Body of pancreas (tissue), 4 donors: ENCODE data around the gene CNNM3. TPM values are rescaled to one million over a fixed set of nuclear protein-coding genes. Genes with fewer than 3 reads are reported as not detected.
"Not testable (repeated sequence)": the region's sequence is repeated elsewhere in the genome, so short reads cannot be mapped to it uniquely, and the experiment has no call there.

Source experiments
- ATAC-seq: fragments of 150-250 bp; one replicate; pipeline ENCODE4 v1.9.1; 2016
- DNase-seq, 4 donors: peaks; one replicate each; pipeline ENCODE4 v3.0.0-alpha.2; 2019
- H3K27ac ChIP-seq, 4 donors: fragments of 200-600 bp; sonication (generic); 1 replicate in 3 of 4; 2 replicates in 1 of 4; pipeline versions ENCODE4 v1.5.1 to v1.6.1; 2016 to 2019; ENCODE audit warnings: mild to moderate bottlenecking in 1 of 4, mixed read lengths in 1 of 4, moderate library complexity in 1 of 4
- H3K27me3 ChIP-seq, 2 donors: fragments of 200-600 bp; sonication (generic); one replicate each; pipeline ENCODE4 v1.6.0; 2016; ENCODE audit warnings: mild to moderate bottlenecking in 1 of 2
- H3K36me3 ChIP-seq, 2 donors: fragments of 200-600 bp; sonication (generic); replicated peaks in 1 of 2; 2 replicates each; pipeline ENCODE4 v1.5.1; 2016; ENCODE audit warnings: low read depth in 2 of 2; ENCODE audit not compliant: insufficient read depth in 1 of 2
- H3K4me1 ChIP-seq: fragments of 200-600 bp; sonication (generic); one replicate; pipeline ENCODE4 v1.6.0; 2016
- H3K4me3 ChIP-seq, 2 donors: fragments of 200-600 bp; sonication (generic); 1 replicate in 1 of 2; 2 replicates in 1 of 2; pipeline ENCODE4 v1.5.1; 2016 to 2019
- H3K9me3 ChIP-seq, 3 donors: fragments of 200-600 bp; sonication (generic); 1 replicate in 2 of 3; 2 replicates in 1 of 3; pipeline ENCODE4 v1.5.1; 2016
- CTCF ChIP-seq, 7 experiments: fragments of 450-650 bp in 4 of 7; fragments of 200-600 bp in 3 of 7; sonication (generic) in 3 of 7; IDR thresholded peaks; one replicate each; pipeline ENCODE4 v1.5.1; 2016 to 2019; ENCODE audit warnings: antibody characterized with exemption in 7 of 7
- POLR2A ChIP-seq, 3 donors: fragments of 450-650 bp; IDR thresholded peaks; one replicate each; pipeline ENCODE4 v1.6.1; 2016; ENCODE audit warnings: antibody characterized with exemption in 3 of 3, mild to moderate bottlenecking in 2 of 3
- WGBS, 2 donors: methylation state at CpG; one replicate each; pipeline ENCODE4 v1.1.5; 2017; 5-methylcytosine and 5-hydroxymethylcytosine counted together
- intact Hi-C: fragments of 100-400 bp; cut with DNase I; formaldehyde crosslinking; loops from one replicate; pipeline ENCODE4 v1.15.1; 2023
- total RNA-seq, 2 donors: library from RNA; depleted of rRNA; stranded (reverse); fragments of >200 nt; gene quantifications; one replicate each; pipeline ENCODE4 v1.1.0, GENCODE V29; 2016

Gene CNNM3
- total RNA-seq, 2 donors from 2014 or later: 18.2 to 57.7 TPM

GRCh38 chr2:96859681-96860064 lies 43.6 kb downstream of the CNNM3 start:
- no peak for ATAC-seq
- no peak for DNase-seq
- intact Hi-C loops: loop anchor here (5.0 kb wide), 1 partner anchor 88 kb away; no protein-coding TSS in a partner anchor
- TF ChIP-seq CTCF (IDR thresholded peaks at IDR 0.05) (no peak), POLR2A (IDR thresholded peaks at IDR 0.05) (no peak)
- WGBS, 2 donors: 47 to 52% methylated on average over 4 of the region's 4 CpGs
- Histone ChIP-seq H3K4me3 (no peak overlapping the region), H3K36me3 (peaks cover 3 to 10% of the 10 kb centered on the region in 2 donors), H3K27ac (peak overlapping the region in 1 of 4 donors; percentile 46), H3K4me1 (peaks cover 24% of the 10 kb centered on the region), H3K9me3 (no peaks in the 10 kb centered on the region), H3K27me3 (no peaks in the 10 kb centered on the region)

GRCh38 chr2:96860065-96861029 lies 44.3 kb downstream of the CNNM3 start:
- WGBS, 2 donors: 79 to 82% methylated on average over 15 to 35 of the region's 38 CpGs

GRCh38 chr2:96861074-96861473 lies 45.0 kb downstream of the CNNM3 start:
- H3K36me3 ChIP-seq: peaks cover 3 to 12% of the 10 kb centered on the region in 2 donors

More at GRCh38 chr2:96860065-96861029, 44.3 kb downstream of the CNNM3 start:
- no peaks in the 10 kb centered on the region for H3K27me3 ChIP-seq
- TF ChIP-seq CTCF (IDR thresholded peaks at IDR 0.05): no peak
- no peak for TF ChIP-seq POLR2A (IDR thresholded peaks at IDR 0.05)
- ATAC-seq (no peak), DNase-seq (no peak)
- no peak overlapping the region for H3K27ac ChIP-seq
- H3K4me1 ChIP-seq: peaks cover 24% of the 10 kb centered on the region
- peaks cover 3 to 11% of the 10 kb centered on the region in 2 donors for H3K36me3 ChIP-seq
- no peak overlapping the region for H3K4me3 ChIP-seq
- no peaks in the 10 kb centered on the region for H3K9me3 ChIP-seq
- intact Hi-C loops: loop anchor here (5.0 kb wide), 1 partner anchor 87 kb away; no protein-coding TSS in a partner anchor

GRCh38 chr2:96863056-96863455 lies 47.0 kb downstream of the CNNM3 start:
- WGBS, 2 donors: 80 to 94% methylated on average over 4 of the region's 4 CpGs
- intact Hi-C loops: loop anchor here (5.0 kb wide), 1 partner anchor 84 kb away; no protein-coding TSS in a partner anchor
- ATAC-seq, H3K27me3 ChIP-seq, DNase-seq, H3K9me3 ChIP-seq, H3K27ac ChIP-seq, H3K4me3 ChIP-seq: not testable (repeated sequence)
- H3K4me1 ChIP-seq: peaks cover 35% of the 10 kb centered on the region
- peaks cover 3 to 12% of the 10 kb centered on the region in 2 donors for H3K36me3 ChIP-seq

More at GRCh38 chr2:96861074-96861473, 45.0 kb downstream of the CNNM3 start:
- H3K27ac ChIP-seq: no peak overlapping the region
- DNase-seq: no peak
- intact Hi-C loops: loop anchor here (5.0 kb wide), 1 partner anchor 86 kb away; no protein-coding TSS in a partner anchor
- WGBS, 2 donors: 87 to 100% methylated on average over 3 to 17 of the region's 17 CpGs
- H3K4me3 ChIP-seq: no peak overlapping the region
- no peak for ATAC-seq
- TF ChIP-seq POLR2A (IDR thresholded peaks at IDR 0.05) (no peak), CTCF (IDR thresholded peaks at IDR 0.05) (no peak)
- peaks cover 27% of the 10 kb centered on the region for H3K4me1 ChIP-seq
- no peaks in the 10 kb centered on the region for H3K9me3 ChIP-seq
- no peaks in the 10 kb centered on the region for H3K27me3 ChIP-seq
